ENCODE measurements around the gene SEC16A. TPM values are rescaled to one million over a fixed set of nuclear protein-coding genes. Genes with fewer than 3 reads are reported as not detected.
"Not testable (repeated sequence)": the region's sequence is repeated elsewhere in the genome, so short reads cannot be mapped to it uniquely, and the experiment has no call there.

Gene SEC16A
- total and polyA plus RNA-seq, 2 experiments from 2014 or later: 42.0 to 42.7 TPM

GRCh38 chr9:136429075-136429628 lies 53.7 kb downstream of the SEC16A start:
- Histone ChIP-seq H3K27me3 (no peaks in the 10 kb centered on the region), H3K9me3 (ENCODE audit: low read depth) (no peaks in the 10 kb centered on the region), H3K79me2 (no peaks in the 10 kb centered on the region), H4K20me1 (ENCODE audit: insufficient read depth, poor library complexity, severe bottlenecking) (no peaks in the 10 kb centered on the region), H3K4me1 (ENCODE audit: insufficient read depth) (no peaks in the 10 kb centered on the region), H3K9me2 (replicated peaks; ENCODE audit: insufficient read depth) (no peaks in the 10 kb centered on the region), H3K36me3 (replicated peaks; ENCODE audit: insufficient read depth, low read depth) (no peaks in the 10 kb centered on the region), H3K4me2 (no peak overlapping the region), H3K4me3 (no peak overlapping the region), H3K27ac (no peak overlapping the region), H2AFZ (no peak overlapping the region)
- DNase-seq (ENCODE audit: low spot score): no peak
- WGBS (ENCODE audit: low lambda C conversion rate, missing lambda C conversion rate): 94% methylated on average over 20 of the region's 21 CpGs
- no peak for TF ChIP-seq EZH2phosphoT487 (IDR thresholded peaks at IDR 0.05; ENCODE audit: low read depth, severe bottlenecking, unreplicated experiment)
- TF ChIP-seq CTCF (IDR thresholded peaks at IDR 0.05; ENCODE audit: poor library complexity): no peak
- no peak for TF ChIP-seq EZH2 (IDR thresholded peaks at IDR 0.05; ENCODE audit: borderline replicate concordance)

GRCh38 chr9:136426787-136427186 lies 56.1 kb downstream of the SEC16A start:
- TF ChIP-seq CTCF (IDR thresholded peaks at IDR 0.05; ENCODE audit: poor library complexity) (no peak), EZH2 (IDR thresholded peaks at IDR 0.05; ENCODE audit: borderline replicate concordance) (no peak), EZH2phosphoT487 (IDR thresholded peaks at IDR 0.05; ENCODE audit: low read depth, severe bottlenecking, unreplicated experiment) (no peak)
- Histone ChIP-seq H3K27ac (no peak overlapping the region), H4K20me1 (ENCODE audit: insufficient read depth, poor library complexity, severe bottlenecking) (no peaks in the 10 kb centered on the region), H3K4me3 (no peak overlapping the region), H3K27me3 (no peaks in the 10 kb centered on the region), H3K36me3 (replicated peaks; ENCODE audit: insufficient read depth, low read depth) (no peaks in the 10 kb centered on the region), H3K4me2 (no peak overlapping the region), H3K9me2 (replicated peaks; ENCODE audit: insufficient read depth) (no peaks in the 10 kb centered on the region), H2AFZ (no peak overlapping the region), H3K4me1 (ENCODE audit: insufficient read depth) (no peaks in the 10 kb centered on the region), H3K9me3 (ENCODE audit: low read depth) (no peaks in the 10 kb centered on the region), H3K79me2 (no peaks in the 10 kb centered on the region)
- no peak for DNase-seq (ENCODE audit: low spot score)
- WGBS (ENCODE audit: low lambda C conversion rate, missing lambda C conversion rate): 85% methylated on average over 12 of the region's 12 CpGs

- not testable (repeated sequence) for H3K4me2 ChIP-seq; H3K36me3 ChIP-seq (replicated peaks; ENCODE audit: insufficient read depth, low read depth); DNase-seq (ENCODE audit: low spot score); H3K79me2 ChIP-seq; H4K20me1 ChIP-seq (ENCODE audit: insufficient read depth, poor library complexity, severe bottlenecking); H3K4me1 ChIP-seq (ENCODE audit: insufficient read depth); H2AFZ ChIP-seq; H3K4me3 ChIP-seq; H3K27ac ChIP-seq; H3K9me2 ChIP-seq (replicated peaks; ENCODE audit: insufficient read depth); H3K9me3 ChIP-seq (ENCODE audit: low read depth); H3K27me3 ChIP-seq
- WGBS (ENCODE audit: low lambda C conversion rate, missing lambda C conversion rate): 89% methylated on average over 7 of the region's 7 CpGs
Observed at GRCh38 chr9:136425367-136425766, 57.5 kb downstream of the SEC16A start.

GRCh38 chr9:136424750-136425362 lies 58.0 kb downstream of the SEC16A start:
- no peak overlapping the region for H2AFZ ChIP-seq
- no peaks in the 10 kb centered on the region for H3K79me2 ChIP-seq
- H3K4me3 ChIP-seq: no peak overlapping the region
- WGBS (ENCODE audit: low lambda C conversion rate, missing lambda C conversion rate): 91% methylated on average over 27 of the region's 27 CpGs
- no peaks in the 10 kb centered on the region for H3K27me3 ChIP-seq
- no peak overlapping the region for H3K27ac ChIP-seq
- no peaks in the 10 kb centered on the region for H3K4me1 ChIP-seq (ENCODE audit: insufficient read depth)
- no peaks in the 10 kb centered on the region for H3K9me3 ChIP-seq (ENCODE audit: low read depth)
- H4K20me1 ChIP-seq (ENCODE audit: insufficient read depth, poor library complexity, severe bottlenecking): no peaks in the 10 kb centered on the region
- DNase-seq (ENCODE audit: low spot score): no peak
- no peak for TF ChIP-seq CTCF (IDR thresholded peaks at IDR 0.05; ENCODE audit: poor library complexity)
- no peak for TF ChIP-seq EZH2phosphoT487 (IDR thresholded peaks at IDR 0.05; ENCODE audit: low read depth, severe bottlenecking, unreplicated experiment)
- no peak for TF ChIP-seq EZH2 (IDR thresholded peaks at IDR 0.05; ENCODE audit: borderline replicate concordance)
- H3K36me3 ChIP-seq (replicated peaks; ENCODE audit: insufficient read depth, low read depth): no peaks in the 10 kb centered on the region
- H3K9me2 ChIP-seq (replicated peaks; ENCODE audit: insufficient read depth): no peaks in the 10 kb centered on the region
- no peak overlapping the region for H3K4me2 ChIP-seq
